ENCODE data around the gene DAB2IP. TPM values are rescaled to one million over a fixed set of nuclear protein-coding genes. Genes with fewer than 3 reads are reported as not detected.
"Not testable (repeated sequence)": the region's sequence is repeated elsewhere in the genome, so short reads cannot be mapped to it uniquely, and the experiment has no call there.

The DAB2IP gene
- total RNA-seq, 1 donor from 2014 or later = 67.8 TPM

GRCh38 chr9:121616123-121616755 is 35.2 kb upstream of the DAB2IP start:
- no peak for TF ChIP-seq CTCF (IDR thresholded peaks at IDR 0.05; ENCODE audit: unreplicated experiment)
- no peaks in the 10 kb centered on the region for H3K9me3 Mint-ChIP-seq (ENCODE audit: low read depth)
- H3K36me3 Mint-ChIP-seq (ENCODE audit: insufficient read depth) = no peaks in the 10 kb centered on the region
- DNase-seq (ENCODE audit: low spot score, unreplicated experiment) = no peak
- no peaks in the 10 kb centered on the region for H3K27me3 Mint-ChIP-seq
- H3K4me3 Mint-ChIP-seq (ENCODE audit: low read depth) = no peak overlapping the region
- peak overlapping the region; percentile 60 for H3K27ac Mint-ChIP-seq
- H3K4me1 Mint-ChIP-seq (ENCODE audit: low read depth) = peaks cover 27% of the 10 kb centered on the region

DNA sequence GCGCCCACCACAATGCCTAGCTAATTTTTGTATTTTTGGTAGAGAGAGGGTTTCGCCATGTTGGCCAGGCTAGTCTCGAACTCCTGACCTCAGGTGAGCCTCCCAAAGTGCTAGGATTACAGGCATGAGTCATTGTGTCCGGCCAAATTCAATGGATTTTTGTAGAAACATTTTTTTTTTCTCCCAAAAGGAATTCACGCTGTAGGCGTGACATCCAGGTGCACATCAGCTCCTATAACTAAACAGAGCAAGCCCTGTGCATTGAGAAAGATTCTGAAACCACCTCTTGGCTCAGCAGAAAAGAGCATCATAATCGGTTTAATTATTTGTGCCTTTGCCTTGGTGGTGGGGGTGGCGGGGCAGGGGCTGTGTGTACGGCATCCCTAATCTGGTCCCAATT is 32.9 kb upstream of the DAB2IP start:
- H3K9me3 Mint-ChIP-seq (ENCODE audit: low read depth) = no peaks in the 10 kb centered on the region
- H3K27me3 Mint-ChIP-seq = no peaks in the 10 kb centered on the region
- no peak for DNase-seq (ENCODE audit: low spot score, unreplicated experiment)
- no peak overlapping the region for H3K27ac Mint-ChIP-seq
- H3K4me3 Mint-ChIP-seq (ENCODE audit: low read depth) = no peak overlapping the region
- H3K4me1 Mint-ChIP-seq (ENCODE audit: low read depth) = peaks cover 31% of the 10 kb centered on the region
- no peak for TF ChIP-seq CTCF (IDR thresholded peaks at IDR 0.05; ENCODE audit: unreplicated experiment)
- no peaks in the 10 kb centered on the region for H3K36me3 Mint-ChIP-seq (ENCODE audit: insufficient read depth)

DNA sequence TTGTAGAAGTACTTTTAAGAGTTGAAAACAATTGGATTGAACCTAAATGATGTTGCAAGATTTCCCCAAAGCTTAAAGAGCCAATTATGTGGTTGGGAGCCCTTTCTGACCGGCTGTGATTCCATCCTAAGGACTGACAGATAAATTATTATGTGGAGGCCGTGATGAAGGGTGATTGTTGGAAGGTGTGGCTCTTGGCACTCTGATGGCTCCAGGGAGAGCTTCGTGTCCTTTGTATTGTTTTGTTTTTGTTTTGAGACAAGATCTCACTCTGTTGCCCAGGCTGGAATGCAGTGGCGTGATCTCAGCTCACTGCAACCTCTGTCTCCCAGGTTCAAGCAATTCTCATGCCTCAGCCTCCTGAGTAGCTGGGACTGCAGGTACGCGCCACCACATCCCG is 32.5 kb upstream of the DAB2IP start:
- not testable (repeated sequence) for DNase-seq (ENCODE audit: low spot score, unreplicated experiment); H3K9me3 Mint-ChIP-seq (ENCODE audit: low read depth); H3K4me3 Mint-ChIP-seq (ENCODE audit: low read depth); H3K27me3 Mint-ChIP-seq; H3K36me3 Mint-ChIP-seq (ENCODE audit: insufficient read depth); H3K27ac Mint-ChIP-seq
- H3K4me1 Mint-ChIP-seq (ENCODE audit: low read depth) = peaks cover 31% of the 10 kb centered on the region

GRCh38 chr9:121619545-121620324 is 31.7 kb upstream of the DAB2IP start:
- no peaks in the 10 kb centered on the region for H3K9me3 Mint-ChIP-seq (ENCODE audit: low read depth)
- H3K27me3 Mint-ChIP-seq = no peaks in the 10 kb centered on the region
- no peak for TF ChIP-seq CTCF (IDR thresholded peaks at IDR 0.05; ENCODE audit: unreplicated experiment)
- H3K4me1 Mint-ChIP-seq (ENCODE audit: low read depth) = peaks cover 31% of the 10 kb centered on the region
- H3K4me3 Mint-ChIP-seq (ENCODE audit: low read depth) = no peak overlapping the region
- no peaks in the 10 kb centered on the region for H3K36me3 Mint-ChIP-seq (ENCODE audit: insufficient read depth)
- H3K27ac Mint-ChIP-seq = no peak overlapping the region
- no peak for DNase-seq (ENCODE audit: low spot score, unreplicated experiment)

DNA sequence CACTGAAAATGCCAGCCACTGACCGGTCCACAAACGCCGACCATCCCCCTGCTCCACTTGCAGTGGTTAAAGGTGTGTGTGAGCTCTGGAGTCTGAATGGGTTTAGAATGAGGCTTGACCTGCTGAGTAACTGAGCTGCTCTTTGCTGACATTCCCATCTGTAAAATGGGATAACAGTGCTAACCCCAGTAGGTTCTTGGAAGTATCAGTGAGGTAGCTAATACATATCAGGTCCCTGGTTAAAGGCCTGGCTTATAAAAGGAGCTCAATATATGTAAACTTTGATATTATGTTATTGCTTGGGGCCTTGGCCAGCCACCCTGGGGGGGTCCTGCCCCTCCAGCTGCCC is 31.1 kb upstream of the DAB2IP start:
- H3K9me3 Mint-ChIP-seq (ENCODE audit: low read depth) = no peaks in the 10 kb centered on the region

More for the DNA sequence above, 31.1 kb upstream of the DAB2IP start:
- Mint-ChIP-seq H3K4me1 (ENCODE audit: low read depth) (peaks cover 31% of the 10 kb centered on the region), H3K36me3 (ENCODE audit: insufficient read depth) (no peaks in the 10 kb centered on the region), H3K27ac (no peak overlapping the region), H3K27me3 (no peaks in the 10 kb centered on the region), H3K4me3 (ENCODE audit: low read depth) (no peak overlapping the region)
- TF ChIP-seq CTCF (IDR thresholded peaks at IDR 0.05; ENCODE audit: unreplicated experiment) = no peak
- DNase-seq (ENCODE audit: low spot score, unreplicated experiment) = no peak
